Measurements from ENCODE around the gene ATP8A1.

Gene ATP8A1

GRCh38 chr4:42425146-42426065, 231.5 kb downstream of the ATP8A1 start:
- TF ChIP-seq, protein P1, sequence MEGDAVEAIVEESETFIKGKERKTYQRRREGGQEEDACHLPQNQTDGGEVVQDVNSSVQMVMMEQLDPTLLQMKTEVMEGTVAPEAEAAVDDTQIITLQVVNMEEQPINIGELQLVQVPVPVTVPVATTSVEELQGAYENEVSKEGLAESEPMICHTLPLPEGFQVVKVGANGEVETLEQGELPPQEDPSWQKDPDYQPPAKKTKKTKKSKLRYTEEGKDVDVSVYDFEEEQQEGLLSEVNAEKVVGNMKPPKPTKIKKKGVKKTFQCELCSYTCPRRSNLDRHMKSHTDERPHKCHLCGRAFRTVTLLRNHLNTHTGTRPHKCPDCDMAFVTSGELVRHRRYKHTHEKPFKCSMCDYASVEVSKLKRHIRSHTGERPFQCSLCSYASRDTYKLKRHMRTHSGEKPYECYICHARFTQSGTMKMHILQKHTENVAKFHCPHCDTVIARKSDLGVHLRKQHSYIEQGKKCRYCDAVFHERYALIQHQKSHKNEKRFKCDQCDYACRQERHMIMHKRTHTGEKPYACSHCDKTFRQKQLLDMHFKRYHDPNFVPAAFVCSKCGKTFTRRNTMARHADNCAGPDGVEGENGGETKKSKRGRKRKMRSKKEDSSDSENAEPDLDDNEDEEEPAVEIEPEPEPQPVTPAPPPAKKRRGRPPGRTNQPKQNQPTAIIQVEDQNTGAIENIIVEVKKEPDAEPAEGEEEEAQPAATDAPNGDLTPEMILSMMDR (IDR thresholded peaks at IDR 0.05; ENCODE audit: borderline replicate concordance, insufficient read depth, low read depth, low read length) = no peak
- H3K4me3 ChIP-seq (ENCODE audit: low read depth, low read length) = no peak overlapping the region

GRCh38 chr4:42420140-42420539, 236.8 kb downstream of the ATP8A1 start:
- no peak overlapping the region for H3K4me3 ChIP-seq (ENCODE audit: low read depth, low read length)
- TF ChIP-seq, protein P1 (IDR thresholded peaks at IDR 0.05; ENCODE audit: borderline replicate concordance, insufficient read depth, low read depth, low read length) = no peak

DNA sequence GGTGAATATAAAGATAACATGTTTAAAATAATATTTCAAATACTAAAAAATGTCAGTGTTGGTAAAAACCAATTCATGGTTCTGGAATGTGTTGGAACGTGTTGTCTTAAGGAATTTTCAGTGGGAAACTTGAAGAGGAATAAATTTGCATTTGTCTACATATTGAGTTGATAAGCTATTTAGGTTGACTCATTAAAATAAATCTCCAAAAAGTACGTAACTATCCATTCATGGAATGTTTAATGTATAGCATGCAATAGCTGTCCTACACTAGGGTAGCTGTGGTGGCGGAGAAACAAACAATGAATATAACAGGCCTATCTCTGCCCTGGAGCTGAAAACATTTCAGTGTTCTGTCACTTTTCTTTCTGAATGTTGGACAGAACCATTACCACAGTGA, 239.4 kb downstream of the ATP8A1 start:
- no peak overlapping the region for H3K4me3 ChIP-seq (ENCODE audit: low read depth, low read length)
- TF ChIP-seq, protein P1 (IDR thresholded peaks at IDR 0.05; ENCODE audit: borderline replicate concordance, insufficient read depth, low read depth, low read length) = no peak

- H3K4me3 ChIP-seq (ENCODE audit: low read depth, low read length) = no peak overlapping the region
- TF ChIP-seq, protein P1 (IDR thresholded peaks at IDR 0.05; ENCODE audit: borderline replicate concordance, insufficient read depth, low read depth, low read length) = no peak
These were observed 240.9 kb downstream of the ATP8A1 start for GRCh38 chr4:42416017-42416416.

- TF ChIP-seq, protein P1 (IDR thresholded peaks at IDR 0.05; ENCODE audit: borderline replicate concordance, insufficient read depth, low read depth, low read length) = no peak
- no peak overlapping the region for H3K4me3 ChIP-seq (ENCODE audit: low read depth, low read length)
These were observed 241.6 kb downstream of the ATP8A1 start for GRCh38 chr4:42415281-42415680.

DNA sequence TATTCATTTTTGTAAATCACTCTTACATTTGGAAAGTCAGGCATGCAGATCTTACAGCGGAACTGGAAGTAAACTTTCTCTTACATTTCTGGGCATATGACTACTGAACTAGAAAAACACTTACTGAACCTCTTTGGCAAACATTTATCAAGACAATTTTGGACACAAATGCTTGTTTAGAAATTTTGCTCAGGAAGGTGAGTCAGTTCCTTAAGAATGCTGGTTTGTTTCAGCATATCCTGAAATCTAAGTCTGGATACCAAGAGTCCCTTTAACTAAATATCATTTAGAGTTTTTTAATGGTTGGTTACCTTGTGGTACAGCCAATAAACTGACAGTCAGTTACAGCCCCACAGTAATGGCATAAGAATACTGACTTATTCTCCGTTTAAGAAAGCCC, 244.7 kb downstream of the ATP8A1 start:
- TF ChIP-seq, protein P1 (IDR thresholded peaks at IDR 0.05; ENCODE audit: borderline replicate concordance, insufficient read depth, low read depth, low read length) = no peak
- H3K4me3 ChIP-seq (ENCODE audit: low read depth, low read length) = no peak overlapping the region

DNA sequence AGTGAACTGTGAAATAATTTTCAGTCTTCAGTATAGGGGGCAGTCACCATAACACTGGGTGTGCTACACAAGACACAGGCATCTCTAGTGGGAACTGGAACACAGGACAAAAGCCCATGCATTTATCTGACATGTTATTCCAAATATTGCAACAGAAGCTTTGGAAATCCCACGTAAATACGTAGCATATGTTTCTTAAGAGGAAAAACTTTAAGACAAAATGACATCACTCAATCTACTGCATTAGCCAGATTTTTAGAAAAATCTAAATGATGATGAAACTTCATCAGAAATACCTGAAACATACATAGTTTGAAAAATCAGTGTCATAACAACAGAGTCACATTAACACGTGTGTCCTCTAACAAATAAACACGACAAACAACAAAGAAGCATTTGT, 245.1 kb downstream of the ATP8A1 start:
- TF ChIP-seq, protein P1 (IDR thresholded peaks at IDR 0.05; ENCODE audit: borderline replicate concordance, insufficient read depth, low read depth, low read length) = no peak

More for the DNA sequence above, 245.1 kb downstream of the ATP8A1 start:
- no peak overlapping the region for H3K4me3 ChIP-seq (ENCODE audit: low read depth, low read length)

Data from GM12875 (cell line).